NOMO-1 treated with DMSO at 0.1 percent for 48 hours (cell line): ENCODE measurements around the gene WDR33.
A peak's percentile ranks its signal among the peaks of the same experiment; 100 is the strongest.

ENCODE experiments used
- DNase-seq: peaks from one replicate; lab custom pipeline; 2025; ENCODE audit not compliant: unreplicated experiment; lab: John Stamatoyannopoulos, UW

Gene WDR33

GRCh38 chr2:127674241-127675209 is 136.4 kb downstream of the WDR33 start:
- DNase-seq = no peak

- DNase-seq = no peak
Observed at GRCh38 chr2:127673291-127674069, 137.5 kb downstream of the WDR33 start.

- DNase-seq = no peak
Observed at GRCh38 chr2:127672341-127673224, 138.4 kb downstream of the WDR33 start.

DNA sequence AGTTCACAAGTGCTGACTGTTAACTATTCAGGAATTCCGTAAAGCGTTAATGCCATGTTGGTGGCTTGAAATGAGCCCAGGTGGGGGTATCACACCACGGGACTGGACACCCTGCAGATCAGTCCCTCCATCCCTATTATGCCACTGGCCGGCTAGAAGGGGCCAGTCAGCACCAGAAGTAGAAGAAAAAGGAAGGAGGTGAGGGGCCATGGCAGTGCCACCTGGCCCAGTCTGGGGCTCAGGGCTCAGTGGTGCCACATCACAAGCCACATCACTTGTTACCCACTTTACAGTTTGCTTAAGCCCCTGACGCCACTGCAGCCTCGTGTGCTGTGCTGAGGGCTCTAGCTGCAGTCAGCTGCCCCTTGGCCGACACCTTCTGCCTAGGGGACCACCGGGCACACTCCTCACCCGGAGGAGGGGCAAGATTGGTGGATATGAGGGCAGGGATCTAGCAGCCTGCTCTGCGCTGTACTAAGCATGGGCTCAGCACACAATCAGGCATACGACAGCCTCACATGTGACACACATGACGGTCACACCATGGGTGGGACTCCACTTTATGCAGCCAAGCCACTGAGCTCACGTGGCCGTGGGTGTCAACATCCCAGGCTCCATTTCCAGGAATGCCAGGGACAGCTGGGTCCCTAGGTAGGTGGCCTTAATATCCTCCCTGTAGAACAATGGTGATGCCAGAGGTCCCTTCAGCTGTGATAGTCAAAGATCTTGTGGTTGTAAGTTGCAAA is 139.2 kb downstream of the WDR33 start:
- DNase-seq = no peak

- DNase-seq = no peak
Observed at GRCh38 chr2:127670957-127671290, 140.0 kb downstream of the WDR33 start.

DNA sequence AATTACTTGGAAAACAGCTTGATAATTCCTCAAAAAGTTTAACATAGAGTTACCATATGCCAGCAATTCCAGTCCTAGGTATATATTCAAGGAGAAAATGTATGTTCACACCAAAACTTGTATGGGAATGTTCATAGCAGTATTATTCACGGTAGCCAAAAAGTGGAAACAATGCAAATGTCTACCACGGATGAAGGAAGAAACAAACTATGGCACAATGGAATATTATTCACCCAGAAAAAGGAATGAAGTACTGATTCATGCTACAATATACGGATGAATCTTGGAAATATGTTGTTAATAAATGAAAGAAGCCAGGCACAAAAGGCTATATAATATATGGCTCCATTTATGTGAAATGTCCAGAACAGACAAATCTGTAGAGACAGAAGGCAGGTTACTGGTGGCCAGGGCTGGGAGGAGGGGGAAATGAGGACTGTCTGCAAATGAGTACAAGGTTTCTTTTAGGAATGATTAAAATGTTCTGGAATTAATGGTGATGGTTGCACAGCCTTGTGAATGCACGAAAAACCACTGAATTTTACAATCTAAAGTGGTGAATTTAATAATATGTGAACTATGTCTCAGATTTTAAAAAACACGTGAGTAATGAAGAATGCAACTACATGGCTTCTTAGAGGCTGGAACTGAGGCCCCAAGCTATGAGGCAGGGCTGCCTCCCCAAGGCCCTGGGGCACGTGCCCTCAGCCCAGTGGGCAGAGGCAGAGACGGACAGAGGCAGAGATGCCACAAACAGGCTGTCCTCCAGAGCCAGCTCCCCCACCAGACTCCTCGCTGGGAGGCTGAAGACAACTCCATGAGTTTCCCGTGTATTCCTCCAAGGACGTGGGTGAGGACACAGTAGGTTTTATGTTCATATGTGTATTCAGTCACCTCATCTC is 140.7 kb downstream of the WDR33 start:
- DNase-seq = no peak

DNA sequence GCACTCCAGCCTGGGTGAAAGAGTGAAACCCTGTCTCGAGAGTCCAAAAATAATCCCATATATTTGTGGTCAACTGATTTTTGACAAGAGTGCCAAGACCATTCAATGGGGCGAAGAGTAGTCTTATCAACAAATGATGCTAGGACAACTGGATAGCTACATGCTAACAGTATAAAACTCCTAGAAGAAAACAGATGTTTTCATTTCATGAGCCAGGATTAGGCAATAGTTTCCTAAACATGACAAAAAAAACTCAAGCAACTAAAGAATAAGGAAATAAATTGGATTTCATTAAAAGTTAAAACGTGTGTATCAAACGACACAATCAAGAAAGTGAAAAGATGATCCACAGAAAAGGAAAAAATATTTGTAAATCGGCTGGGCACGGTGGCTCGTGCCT is 141.9 kb downstream of the WDR33 start:
- DNase-seq = no peak

DNA sequence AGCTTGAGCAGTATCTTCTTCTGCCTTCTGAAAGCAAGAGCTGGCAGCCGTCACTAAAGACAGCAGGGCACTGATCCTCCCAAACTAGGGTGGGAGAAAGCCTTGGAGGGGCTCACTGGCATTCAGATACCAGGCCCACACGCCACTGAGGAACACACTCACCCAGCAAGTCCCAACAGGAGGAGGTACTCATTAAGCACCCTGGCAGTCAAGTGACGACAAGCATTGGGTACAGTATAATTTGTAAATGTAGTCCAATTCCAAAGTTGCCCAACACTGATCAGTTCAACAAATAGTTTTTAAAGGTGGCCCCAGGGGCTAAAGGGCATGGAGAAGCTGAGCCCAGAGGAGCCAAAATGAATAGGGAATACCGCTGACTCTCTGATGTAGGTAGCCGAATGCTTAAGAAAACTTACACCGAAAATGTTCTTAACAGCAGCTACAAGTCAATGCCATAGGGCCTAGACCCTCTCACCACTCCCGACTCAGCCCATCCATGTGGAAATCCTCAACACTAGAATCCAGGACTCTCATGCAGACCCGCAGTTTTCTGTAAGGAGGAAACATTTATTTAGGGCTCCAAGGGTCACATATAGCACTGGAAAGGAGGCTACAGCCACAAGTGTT is 145.6 kb downstream of the WDR33 start:
- no peak for DNase-seq

DNA sequence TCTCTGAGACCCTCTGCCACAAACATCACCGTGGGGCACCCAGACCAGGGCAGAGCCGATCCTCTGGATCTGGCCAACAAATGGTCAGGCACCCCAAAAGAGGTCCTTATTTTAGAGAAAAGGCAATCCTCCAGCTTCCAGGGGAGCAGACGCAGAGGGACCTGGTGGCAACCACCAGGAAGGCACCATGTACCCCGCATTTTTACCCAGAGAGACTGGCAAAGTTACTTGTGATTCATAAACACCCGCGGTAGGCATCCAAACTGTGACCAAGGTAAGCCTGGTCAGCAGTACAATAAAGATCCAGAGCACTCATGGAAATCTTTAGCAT is 146.1 kb downstream of the WDR33 start:
- no peak for DNase-seq

DNA sequence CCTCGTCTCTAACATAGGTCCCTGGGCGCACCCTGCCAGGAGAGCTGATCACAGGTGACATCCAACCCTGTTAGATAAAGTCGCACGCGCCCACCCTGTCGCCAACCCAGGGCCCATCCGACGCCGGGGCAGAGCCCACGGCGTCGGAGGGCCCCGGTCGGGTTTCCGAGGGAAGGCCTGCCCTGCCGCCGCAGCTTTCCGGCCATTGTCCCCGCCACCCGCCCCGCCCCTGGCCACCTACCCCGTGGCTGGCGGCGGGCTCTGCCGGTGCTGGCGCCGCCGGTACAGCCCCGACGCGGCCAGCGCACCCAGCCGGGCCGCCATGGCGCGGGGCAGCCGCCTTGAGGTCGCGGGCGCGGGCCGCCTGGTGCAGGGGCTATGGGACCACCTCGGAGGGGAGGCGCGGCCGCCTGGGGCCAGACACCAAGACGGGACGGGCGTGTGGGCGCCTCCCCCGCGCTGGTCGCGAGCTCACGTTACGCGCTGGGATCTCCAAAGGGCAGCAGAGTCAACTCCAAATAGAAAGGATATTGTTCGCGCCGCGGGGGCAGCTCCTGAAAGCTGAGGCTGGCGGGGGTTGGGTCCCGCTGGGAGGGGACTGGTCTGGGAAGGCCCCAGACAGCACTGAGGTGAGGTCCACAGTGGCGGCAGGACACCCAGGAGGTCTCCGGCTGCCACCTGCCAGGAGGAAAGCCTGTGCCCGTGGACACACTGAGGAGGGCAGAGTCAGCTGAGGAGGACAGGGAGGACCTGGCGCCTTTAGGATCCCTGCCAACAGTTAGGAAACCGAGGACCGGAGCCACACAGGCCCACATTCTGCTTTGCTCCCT is 146.7 kb downstream of the WDR33 start:
- no peak for DNase-seq

- no peak for DNase-seq
Observed at GRCh38 chr2:127663566-127664064, 147.4 kb downstream of the WDR33 start.

GRCh38 chr2:127662937-127663565 is 147.9 kb downstream of the WDR33 start:
- DNase-seq = no peak

GRCh38 chr2:127661949-127662510 is 148.9 kb downstream of the WDR33 start:
- DNase-seq = no peak

- no peak for DNase-seq
Observed at GRCh38 chr2:127661072-127661649, 149.8 kb downstream of the WDR33 start.

DNA sequence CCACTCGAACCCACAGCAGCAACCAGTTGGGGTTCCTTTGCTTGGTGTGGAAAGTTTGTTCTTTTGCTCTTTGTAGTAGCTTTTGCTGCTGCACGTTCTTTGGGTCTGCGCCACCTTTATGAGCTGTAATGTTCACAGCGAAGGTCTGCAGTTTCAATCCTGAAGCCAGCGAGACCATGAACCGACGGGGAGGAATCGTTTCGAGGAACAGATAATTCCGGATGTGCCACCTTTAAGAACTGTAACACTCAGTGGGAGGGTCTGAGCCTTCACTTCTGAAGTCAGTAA is 150.7 kb downstream of the WDR33 start:
- no peak for DNase-seq

DNA sequence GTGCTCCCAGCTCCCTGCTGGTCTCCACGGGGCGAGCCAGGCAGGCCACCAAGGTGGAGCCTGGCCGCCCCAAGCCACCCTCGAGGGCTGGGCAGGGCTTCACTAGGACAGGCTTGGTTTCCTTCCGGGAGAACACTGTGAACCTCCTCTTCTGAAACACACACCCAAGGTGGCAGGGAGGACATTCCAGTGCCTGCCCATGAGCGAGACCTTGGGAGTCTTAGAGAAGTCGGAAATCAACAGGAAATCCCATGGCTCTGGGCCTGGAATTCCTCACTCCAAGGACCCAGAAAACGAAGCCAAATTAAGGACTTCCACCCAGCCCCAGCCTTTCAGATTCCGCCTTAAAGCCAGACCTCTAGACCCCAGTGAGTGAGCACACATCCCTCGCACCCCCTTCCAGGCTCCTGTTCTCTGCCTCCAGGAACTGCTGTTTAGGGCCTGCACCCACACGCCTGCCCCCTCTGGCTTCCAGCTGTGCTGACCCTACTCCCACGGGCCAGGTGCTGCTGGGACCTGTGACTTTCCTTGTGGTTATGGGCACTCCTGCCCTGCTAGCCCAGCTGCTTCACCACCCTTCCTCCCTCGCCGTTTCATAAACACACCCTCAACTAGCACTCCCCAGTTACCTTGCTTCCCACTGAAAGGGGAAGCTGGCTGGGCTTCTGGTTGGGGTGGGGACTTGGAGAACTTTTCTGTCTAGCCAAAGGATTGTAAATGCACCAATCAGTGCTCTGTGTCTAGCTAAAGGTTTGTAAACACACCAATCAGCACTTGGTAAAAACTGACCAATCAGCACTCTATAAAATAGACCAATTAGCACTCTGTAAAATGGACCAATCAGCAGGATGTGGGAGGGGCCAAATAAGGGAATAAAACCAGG is 151.3 kb downstream of the WDR33 start:
- peak; percentile 32 for DNase-seq
